LNCaP clone FGC (cell line): ENCODE results near the gene MEIS3.

ENCODE experiments used
- DNase-seq: peaks from one replicate; pipeline ENCODE4 v3.0.0-alpha.2; 2011; ENCODE audit warnings: low read depth
- H3K4me3 ChIP-seq: 2 replicates; pipeline ENCODE4 v1.5.1; 2011; ENCODE audit warnings: mild to moderate bottlenecking, low read depth, low read length, control low read depth
- TF ChIP-seq, protein P1 (sequence below): IDR thresholded peaks from 2 replicates; pipeline ENCODE4 v1.5.1; 2012; ENCODE audit warnings: mild to moderate bottlenecking; ENCODE audit not compliant: control insufficient read depth, insufficient read depth; ENCODE audit errors: extremely low read depth

MEIS3 gene

GRCh38 chr19:47363758-47364531, 55.4 kb downstream of the MEIS3 start:
- H3K4me3 ChIP-seq = no peak overlapping the region
- DNase-seq = no peak
- TF ChIP-seq, protein P1, sequence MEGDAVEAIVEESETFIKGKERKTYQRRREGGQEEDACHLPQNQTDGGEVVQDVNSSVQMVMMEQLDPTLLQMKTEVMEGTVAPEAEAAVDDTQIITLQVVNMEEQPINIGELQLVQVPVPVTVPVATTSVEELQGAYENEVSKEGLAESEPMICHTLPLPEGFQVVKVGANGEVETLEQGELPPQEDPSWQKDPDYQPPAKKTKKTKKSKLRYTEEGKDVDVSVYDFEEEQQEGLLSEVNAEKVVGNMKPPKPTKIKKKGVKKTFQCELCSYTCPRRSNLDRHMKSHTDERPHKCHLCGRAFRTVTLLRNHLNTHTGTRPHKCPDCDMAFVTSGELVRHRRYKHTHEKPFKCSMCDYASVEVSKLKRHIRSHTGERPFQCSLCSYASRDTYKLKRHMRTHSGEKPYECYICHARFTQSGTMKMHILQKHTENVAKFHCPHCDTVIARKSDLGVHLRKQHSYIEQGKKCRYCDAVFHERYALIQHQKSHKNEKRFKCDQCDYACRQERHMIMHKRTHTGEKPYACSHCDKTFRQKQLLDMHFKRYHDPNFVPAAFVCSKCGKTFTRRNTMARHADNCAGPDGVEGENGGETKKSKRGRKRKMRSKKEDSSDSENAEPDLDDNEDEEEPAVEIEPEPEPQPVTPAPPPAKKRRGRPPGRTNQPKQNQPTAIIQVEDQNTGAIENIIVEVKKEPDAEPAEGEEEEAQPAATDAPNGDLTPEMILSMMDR = no peak

DNA sequence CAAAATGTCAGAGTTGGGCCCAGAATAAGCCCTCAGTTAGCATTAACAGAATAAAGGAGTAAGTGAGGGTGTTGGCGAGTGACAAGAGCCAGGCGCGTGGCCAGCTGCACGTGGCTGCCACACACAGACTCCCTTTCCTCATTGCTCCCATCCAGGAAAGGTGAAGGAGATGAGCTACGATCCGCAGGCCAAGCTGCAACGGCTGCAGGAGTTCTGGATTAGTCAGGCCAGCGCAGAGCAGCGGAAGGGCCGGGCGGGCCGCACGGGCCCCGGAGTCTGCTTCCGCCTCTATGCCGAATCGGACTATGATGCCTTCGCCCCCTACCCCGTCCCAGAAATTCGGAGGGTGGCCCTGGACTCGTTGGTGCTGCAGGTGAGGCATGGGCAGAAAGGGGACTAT, 57.0 kb downstream of the MEIS3 start:
- H3K4me3 ChIP-seq = no peak overlapping the region
- DNase-seq = no peak
- TF ChIP-seq, protein P1 = no peak

DNA sequence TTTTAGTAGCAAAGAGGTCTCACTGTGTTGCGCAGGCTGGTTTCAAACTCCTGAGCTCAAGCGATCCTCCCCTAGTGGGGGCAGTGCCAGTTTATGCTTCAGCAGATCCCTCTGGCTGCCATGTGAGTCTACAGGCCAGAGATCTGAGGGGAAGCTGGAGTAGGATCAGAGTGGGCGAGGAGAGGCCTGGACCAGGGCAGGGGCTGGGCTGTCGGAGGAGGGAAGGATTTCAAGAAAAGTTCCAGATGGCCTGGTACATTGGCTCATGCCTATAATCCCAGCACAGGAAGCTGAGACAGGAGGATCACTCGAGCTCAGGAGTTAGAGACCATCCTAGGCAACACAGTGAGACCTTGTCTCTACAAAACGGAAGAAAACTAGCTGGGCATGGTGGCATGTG, 60.4 kb downstream of the MEIS3 start:
- no peak for DNase-seq
- TF ChIP-seq, protein P1 = no peak
- H3K4me3 ChIP-seq = no peak overlapping the region

DNA sequence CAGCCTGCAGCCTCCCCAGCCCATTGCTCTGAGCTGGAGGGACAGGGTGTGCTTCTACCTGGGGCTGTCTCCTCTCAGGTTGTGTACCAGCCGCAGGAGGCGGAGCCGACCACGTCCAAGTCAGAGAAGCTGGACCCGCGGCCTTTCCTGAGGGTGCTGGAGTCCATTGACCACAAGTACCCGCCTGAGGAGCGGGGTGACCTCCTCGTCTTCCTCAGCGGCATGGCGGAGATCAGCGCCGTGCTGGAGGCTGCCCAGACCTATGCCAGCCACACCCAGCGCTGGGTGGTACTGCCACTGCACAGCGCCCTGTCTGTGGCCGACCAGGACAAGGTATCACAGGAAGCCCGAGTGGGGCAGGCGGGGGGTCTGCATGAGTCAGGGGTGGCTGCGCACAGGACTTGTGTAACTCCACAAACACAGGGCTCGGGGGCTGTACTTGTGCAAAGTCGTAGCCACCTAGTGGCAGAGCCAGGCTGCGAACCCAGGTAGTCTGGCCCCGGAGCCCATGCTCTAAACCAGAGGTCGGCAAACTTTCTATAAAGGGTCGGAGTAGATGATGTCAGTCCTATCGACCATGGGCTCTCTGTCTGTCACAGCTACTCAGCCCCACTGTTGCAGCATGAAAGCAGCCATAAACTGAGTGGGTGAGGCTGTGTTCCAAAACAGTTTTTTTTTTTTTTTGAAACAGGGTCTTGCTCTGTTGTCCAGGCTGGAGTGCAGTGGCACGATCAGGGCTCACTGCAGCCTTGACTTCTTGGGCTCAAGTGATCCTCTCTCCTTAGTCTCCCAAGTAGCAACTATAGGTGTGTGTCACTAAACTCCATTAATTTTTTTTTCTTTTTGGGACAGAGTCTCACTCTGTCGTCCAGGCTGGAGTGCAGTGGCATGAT, 61.3 kb downstream of the MEIS3 start:
- TF ChIP-seq, protein P1 = no peak
- no peak overlapping the region for H3K4me3 ChIP-seq
- DNase-seq = no peak

GRCh38 chr19:47356900-47357299, 62.4 kb downstream of the MEIS3 start:
- TF ChIP-seq, protein P1 = no peak
- no peak for DNase-seq
- H3K4me3 ChIP-seq = no peak overlapping the region

DNA sequence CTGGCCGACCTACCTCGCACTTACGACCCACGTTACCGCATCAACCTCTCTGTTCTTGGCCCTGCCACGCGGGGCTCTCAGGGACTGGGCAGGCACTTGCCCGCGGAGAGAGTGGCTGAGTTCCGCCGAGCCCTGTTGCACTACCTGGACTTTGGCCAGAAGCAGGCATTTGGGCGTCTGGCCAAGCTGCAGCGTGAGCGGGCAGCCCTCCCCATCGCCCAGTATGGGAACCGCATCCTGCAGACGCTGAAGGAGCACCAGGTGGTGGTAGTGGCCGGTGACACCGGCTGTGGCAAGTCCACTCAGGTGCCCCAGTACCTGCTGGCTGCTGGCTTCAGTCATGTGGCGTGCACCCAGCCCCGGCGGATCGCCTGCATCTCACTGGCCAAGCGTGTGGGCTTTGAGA, 66.0 kb downstream of the MEIS3 start:
- no peak overlapping the region for H3K4me3 ChIP-seq
- TF ChIP-seq, protein P1 = no peak
- DNase-seq = no peak
